GM19239 (cell line): ENCODE measurements around the gene NFKB1.

ENCODE experiments used
- DNase-seq: peaks from one replicate; pipeline ENCODE4 v3.0.0; 2011; ENCODE audit warnings: low spot score; ENCODE audit not compliant: insufficient read length
- FAIRE-seq: peaks from 2 replicates; lab custom pipeline; 2011; peaks lifted over from hg19 to GRCh38; lab: Jason Lieb, UNC

Gene NFKB1

GRCh38 chr4:102642631-102643298 lies 141.6 kb downstream of the NFKB1 start:
- FAIRE-seq (no peak), DNase-seq (no peak)

- no peak for DNase-seq
- FAIRE-seq = peak; percentile 80
Measured at GRCh38 chr4:102647117-102647516, 146.0 kb downstream of the NFKB1 start.

- DNase-seq (no peak), FAIRE-seq (no peak)
Measured at GRCh38 chr4:102657206-102657605, 156.0 kb downstream of the NFKB1 start.

DNA sequence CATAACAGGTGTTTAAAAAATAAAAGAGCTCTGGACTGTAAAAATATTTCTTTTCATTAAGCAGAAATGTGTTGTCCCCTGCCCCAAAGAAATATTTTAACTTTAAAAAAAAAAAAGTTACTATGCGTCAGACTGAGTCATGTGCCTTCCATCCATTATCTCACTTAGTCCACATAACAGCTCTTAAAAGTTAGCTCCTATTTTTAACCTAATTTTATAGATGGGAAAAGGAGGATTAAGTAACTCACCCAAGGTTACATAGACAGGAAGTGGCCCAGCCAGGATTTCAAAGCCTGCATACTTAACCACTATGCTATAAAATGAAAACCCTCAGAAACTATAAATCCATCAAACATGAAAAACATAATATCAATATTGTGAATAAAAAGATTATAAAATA lies 161.9 kb downstream of the NFKB1 start:
- FAIRE-seq = no peak
- no peak for DNase-seq

DNA sequence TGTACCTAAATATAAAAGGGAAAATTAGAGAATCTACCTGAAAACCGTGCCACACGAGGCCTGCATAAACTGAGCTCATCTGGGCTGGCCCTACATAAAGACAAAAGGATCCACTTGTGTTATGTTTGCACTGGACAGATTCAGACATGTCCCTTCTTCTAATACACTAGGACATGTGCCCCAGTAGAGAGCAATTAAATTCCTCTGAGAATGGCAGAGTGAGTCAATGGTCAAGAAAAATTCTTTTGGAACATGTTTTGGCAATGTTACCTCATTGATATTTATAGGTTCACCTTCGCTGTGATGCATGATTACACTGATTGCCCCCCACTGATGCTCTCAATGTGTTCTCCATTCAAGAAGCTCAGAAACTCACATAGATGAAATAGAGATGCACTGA lies 164.4 kb downstream of the NFKB1 start:
- DNase-seq = no peak

More for the DNA sequence above, 164.4 kb downstream of the NFKB1 start:
- FAIRE-seq = no peak
